ENCODE measurements around the gene F3. TPM values are rescaled to one million over a fixed set of nuclear protein-coding genes. Genes with fewer than 3 reads are reported as not detected.
"Not testable (repeated sequence)": the region's sequence is repeated elsewhere in the genome, so short reads cannot be mapped to it uniquely, and the experiment has no call there.

F3 gene
- 33.8 TPM for polyA plus RNA-seq (2013, experiment 1 of 2; ENCODE audit: insufficient read length)
- 35.8 TPM for polyA plus RNA-seq (2013, experiment 2 of 2; ENCODE audit: insufficient read length)

GRCh38 chr1:94541246-94542087, at the start of gene F3:
F3 (minus strand) TSS chr1:94541759; CDS start chr1:94541636, 123 bp downstream.
- peak; percentile 89 for DNase-seq

GRCh38 chr1:94590203-94591137, 48.9 kb upstream of the F3 start:
- DNase-seq: peak; percentile 12

GRCh38 chr1:94589728-94590127, 48.2 kb upstream of the F3 start:
- DNase-seq: no peak

- no peak for DNase-seq
Observed at GRCh38 chr1:94582565-94582964, 41.0 kb upstream of the F3 start.

- DNase-seq: peak; percentile 44
Observed at GRCh38 chr1:94580367-94581115, 39.0 kb upstream of the F3 start.

- DNase-seq: peak; percentile 98
Observed at GRCh38 chr1:94579876-94580294, 38.3 kb upstream of the F3 start.

- DNase-seq: peak; percentile 77
Observed at GRCh38 chr1:94578856-94579255, 37.3 kb upstream of the F3 start.

GRCh38 chr1:94573917-94574316, 32.4 kb upstream of the F3 start:
- DNase-seq: peak; percentile 52

GRCh38 chr1:94572780-94573179, 31.2 kb upstream of the F3 start:
- no peak for DNase-seq

GRCh38 chr1:94570965-94571364, 29.4 kb upstream of the F3 start:
- DNase-seq: not testable (repeated sequence)

- not testable (repeated sequence) for DNase-seq
Observed at GRCh38 chr1:94568806-94569205, 27.2 kb upstream of the F3 start.

- DNase-seq: not testable (repeated sequence)
Observed at GRCh38 chr1:94567975-94568607, 26.5 kb upstream of the F3 start.

- not testable (repeated sequence) for DNase-seq
Observed at GRCh38 chr1:94566436-94566835, 24.9 kb upstream of the F3 start.

- no peak for DNase-seq
Observed at GRCh38 chr1:94565901-94566300, 24.3 kb upstream of the F3 start.

GRCh38 chr1:94562519-94563260, 21.1 kb upstream of the F3 start:
- no peak for DNase-seq

- peak; percentile 54 for DNase-seq
Observed at GRCh38 chr1:94560333-94560732, 18.8 kb upstream of the F3 start.

GRCh38 chr1:94559921-94560320, 18.4 kb upstream of the F3 start:
- no peak for DNase-seq

GRCh38 chr1:94555091-94555490, 13.5 kb upstream of the F3 start:
- no peak for DNase-seq

- no peak for DNase-seq
Observed at GRCh38 chr1:94554580-94554979, 13.0 kb upstream of the F3 start.

- DNase-seq: no peak
Observed at GRCh38 chr1:94553931-94554330, 12.4 kb upstream of the F3 start.

GRCh38 chr1:94553323-94553730, 11.8 kb upstream of the F3 start:
- DNase-seq: no peak
